PC-3 (cell line): Measurements from ENCODE around the gene CPVL.

Experiments used
- EZH2 ChIP-seq: fragments of 300-600 bp; sonication (generic); IDR thresholded peaks from one replicate; pipeline ENCODE4 v1.6.1; 2017; ENCODE audit warnings: antibody characterized with exemption, mild to moderate bottlenecking, low read length; ENCODE audit not compliant: unreplicated experiment
- EZH2phosphoT487 ChIP-seq: fragments of 300-600 bp; sonication (generic); IDR thresholded peaks from 2 replicates; pipeline ENCODE4 v1.6.1; 2018; ENCODE audit warnings: mild to moderate bottlenecking, antibody characterized with exemption, low read length, borderline replicate concordance
- TF ChIP-seq, protein P1 (sequence below): fragments of 300-600 bp; sonication (generic); conservative IDR thresholded peaks from 2 replicates; pipeline ENCODE4 v1.5.1; 2017; ENCODE audit warnings: antibody characterized with exemption, low read depth, mild to moderate bottlenecking, low read length

DNA sequence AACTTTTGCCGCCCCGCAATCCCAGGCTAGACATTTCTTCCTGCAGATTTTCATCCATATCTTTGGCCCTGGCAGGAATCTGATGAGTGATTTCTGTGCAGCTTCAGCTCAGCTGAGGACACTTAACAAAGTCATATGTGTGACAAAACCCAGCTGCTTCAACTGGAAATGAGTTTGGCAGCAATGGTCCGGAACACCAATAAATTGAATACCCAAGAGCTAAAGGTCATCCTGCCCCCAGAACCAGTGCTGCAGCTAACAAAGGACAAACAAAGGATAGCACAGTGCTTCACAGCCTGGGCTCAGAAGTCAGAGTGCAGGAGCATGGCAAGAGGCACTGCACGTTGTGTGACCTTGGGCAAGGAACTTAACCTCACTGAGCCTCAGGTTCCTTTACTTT is 148.2 kb downstream of the CPVL start:
- TF ChIP-seq, protein P1, sequence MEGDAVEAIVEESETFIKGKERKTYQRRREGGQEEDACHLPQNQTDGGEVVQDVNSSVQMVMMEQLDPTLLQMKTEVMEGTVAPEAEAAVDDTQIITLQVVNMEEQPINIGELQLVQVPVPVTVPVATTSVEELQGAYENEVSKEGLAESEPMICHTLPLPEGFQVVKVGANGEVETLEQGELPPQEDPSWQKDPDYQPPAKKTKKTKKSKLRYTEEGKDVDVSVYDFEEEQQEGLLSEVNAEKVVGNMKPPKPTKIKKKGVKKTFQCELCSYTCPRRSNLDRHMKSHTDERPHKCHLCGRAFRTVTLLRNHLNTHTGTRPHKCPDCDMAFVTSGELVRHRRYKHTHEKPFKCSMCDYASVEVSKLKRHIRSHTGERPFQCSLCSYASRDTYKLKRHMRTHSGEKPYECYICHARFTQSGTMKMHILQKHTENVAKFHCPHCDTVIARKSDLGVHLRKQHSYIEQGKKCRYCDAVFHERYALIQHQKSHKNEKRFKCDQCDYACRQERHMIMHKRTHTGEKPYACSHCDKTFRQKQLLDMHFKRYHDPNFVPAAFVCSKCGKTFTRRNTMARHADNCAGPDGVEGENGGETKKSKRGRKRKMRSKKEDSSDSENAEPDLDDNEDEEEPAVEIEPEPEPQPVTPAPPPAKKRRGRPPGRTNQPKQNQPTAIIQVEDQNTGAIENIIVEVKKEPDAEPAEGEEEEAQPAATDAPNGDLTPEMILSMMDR, result no peak
- TF ChIP-seq EZH2, result no peak
- no peak for TF ChIP-seq EZH2phosphoT487
